PC-9 (cell line): ENCODE results near the gene C20orf144.

ENCODE experiments used
- EZH2 ChIP-seq: fragments of 200-600 bp; sonication (generic); IDR thresholded peaks from 2 replicates; pipeline ENCODE4 v1.8.0; 2017; ENCODE audit warnings: antibody characterized with exemption, low read depth
- TF ChIP-seq, protein P1 (sequence below): fragments of 200-600 bp; sonication (generic); conservative IDR thresholded peaks from 2 replicates; pipeline ENCODE4 v1.6.1; 2017; ENCODE audit warnings: mixed run types, antibody characterized with exemption, mild to moderate bottlenecking, moderate library complexity

DNA sequence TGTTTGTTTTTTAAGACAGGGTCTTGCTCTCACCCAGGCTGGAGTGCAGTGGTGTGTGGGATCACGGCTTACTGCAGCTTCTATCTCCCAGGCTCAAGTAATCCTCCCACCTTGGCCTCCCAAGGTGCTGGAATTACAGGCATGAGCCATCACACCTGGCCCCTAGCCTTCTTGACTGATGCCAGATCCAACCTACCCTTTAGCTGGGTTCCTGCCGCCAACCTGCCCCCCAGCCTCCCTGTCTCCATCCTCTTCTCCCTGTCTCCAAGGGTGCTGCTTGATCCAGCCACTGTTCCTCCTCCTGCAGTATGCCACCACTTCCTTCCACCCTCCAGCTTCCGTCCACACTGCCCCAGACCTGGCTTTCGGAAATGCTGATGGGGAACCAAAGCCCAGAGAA is 3.2 kb upstream of the C20orf144 start:
- no peak for TF ChIP-seq EZH2
- TF ChIP-seq, protein P1, sequence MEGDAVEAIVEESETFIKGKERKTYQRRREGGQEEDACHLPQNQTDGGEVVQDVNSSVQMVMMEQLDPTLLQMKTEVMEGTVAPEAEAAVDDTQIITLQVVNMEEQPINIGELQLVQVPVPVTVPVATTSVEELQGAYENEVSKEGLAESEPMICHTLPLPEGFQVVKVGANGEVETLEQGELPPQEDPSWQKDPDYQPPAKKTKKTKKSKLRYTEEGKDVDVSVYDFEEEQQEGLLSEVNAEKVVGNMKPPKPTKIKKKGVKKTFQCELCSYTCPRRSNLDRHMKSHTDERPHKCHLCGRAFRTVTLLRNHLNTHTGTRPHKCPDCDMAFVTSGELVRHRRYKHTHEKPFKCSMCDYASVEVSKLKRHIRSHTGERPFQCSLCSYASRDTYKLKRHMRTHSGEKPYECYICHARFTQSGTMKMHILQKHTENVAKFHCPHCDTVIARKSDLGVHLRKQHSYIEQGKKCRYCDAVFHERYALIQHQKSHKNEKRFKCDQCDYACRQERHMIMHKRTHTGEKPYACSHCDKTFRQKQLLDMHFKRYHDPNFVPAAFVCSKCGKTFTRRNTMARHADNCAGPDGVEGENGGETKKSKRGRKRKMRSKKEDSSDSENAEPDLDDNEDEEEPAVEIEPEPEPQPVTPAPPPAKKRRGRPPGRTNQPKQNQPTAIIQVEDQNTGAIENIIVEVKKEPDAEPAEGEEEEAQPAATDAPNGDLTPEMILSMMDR: no peak
